ENCODE results near the gene MMEL1.

The MMEL1 gene

DNA sequence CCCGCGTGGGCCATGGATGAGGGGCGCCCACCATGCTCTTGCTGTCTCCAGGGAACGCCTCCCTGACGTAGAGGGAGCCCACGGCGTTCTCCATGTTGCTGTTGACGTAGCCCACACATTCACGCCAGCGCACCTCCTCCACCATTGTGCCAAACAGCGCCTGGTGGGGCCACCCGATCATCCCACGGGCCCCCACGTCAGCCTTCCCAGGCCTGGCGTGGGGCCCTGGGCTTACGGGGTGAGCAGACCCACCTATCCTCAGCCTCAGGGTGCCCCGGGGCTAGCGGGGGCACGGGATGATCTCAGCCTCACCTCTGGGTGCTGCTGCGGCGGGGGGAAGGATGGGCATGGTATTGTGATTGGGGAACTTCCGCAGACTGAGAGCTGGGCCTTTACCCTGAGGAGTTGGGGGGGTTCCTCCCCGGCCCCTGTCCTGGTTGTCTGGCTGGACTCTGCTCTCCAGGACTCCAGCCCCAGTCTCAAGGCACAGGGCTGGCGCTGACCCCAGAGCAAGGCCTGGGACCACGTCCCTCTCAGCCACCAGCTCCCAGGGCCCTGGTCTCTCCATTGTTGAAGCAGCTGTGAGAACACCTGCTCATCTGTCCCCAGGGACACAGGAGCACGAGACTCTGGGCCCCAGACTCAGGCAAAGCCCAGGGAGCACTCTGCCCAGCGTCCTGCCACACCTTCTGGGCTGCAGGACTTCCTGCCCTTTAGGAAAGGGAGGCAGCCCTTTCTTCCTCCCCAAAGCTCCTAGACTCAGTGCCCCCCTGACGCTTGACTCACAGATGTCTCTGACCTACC is 36.1 kb downstream of the MMEL1 start:
- TF ChIP-seq, protein P1, sequence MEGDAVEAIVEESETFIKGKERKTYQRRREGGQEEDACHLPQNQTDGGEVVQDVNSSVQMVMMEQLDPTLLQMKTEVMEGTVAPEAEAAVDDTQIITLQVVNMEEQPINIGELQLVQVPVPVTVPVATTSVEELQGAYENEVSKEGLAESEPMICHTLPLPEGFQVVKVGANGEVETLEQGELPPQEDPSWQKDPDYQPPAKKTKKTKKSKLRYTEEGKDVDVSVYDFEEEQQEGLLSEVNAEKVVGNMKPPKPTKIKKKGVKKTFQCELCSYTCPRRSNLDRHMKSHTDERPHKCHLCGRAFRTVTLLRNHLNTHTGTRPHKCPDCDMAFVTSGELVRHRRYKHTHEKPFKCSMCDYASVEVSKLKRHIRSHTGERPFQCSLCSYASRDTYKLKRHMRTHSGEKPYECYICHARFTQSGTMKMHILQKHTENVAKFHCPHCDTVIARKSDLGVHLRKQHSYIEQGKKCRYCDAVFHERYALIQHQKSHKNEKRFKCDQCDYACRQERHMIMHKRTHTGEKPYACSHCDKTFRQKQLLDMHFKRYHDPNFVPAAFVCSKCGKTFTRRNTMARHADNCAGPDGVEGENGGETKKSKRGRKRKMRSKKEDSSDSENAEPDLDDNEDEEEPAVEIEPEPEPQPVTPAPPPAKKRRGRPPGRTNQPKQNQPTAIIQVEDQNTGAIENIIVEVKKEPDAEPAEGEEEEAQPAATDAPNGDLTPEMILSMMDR (IDR thresholded peaks at IDR 0.05; ENCODE audit: low read depth, low read length, missing control alignments), result no peak
- no peak for DNase-seq (ENCODE audit: extremely low read depth, low read depth)
- H3K4me3 ChIP-seq (replicated peaks; ENCODE audit: low read depth, low read length), result no peak overlapping the region

DNA sequence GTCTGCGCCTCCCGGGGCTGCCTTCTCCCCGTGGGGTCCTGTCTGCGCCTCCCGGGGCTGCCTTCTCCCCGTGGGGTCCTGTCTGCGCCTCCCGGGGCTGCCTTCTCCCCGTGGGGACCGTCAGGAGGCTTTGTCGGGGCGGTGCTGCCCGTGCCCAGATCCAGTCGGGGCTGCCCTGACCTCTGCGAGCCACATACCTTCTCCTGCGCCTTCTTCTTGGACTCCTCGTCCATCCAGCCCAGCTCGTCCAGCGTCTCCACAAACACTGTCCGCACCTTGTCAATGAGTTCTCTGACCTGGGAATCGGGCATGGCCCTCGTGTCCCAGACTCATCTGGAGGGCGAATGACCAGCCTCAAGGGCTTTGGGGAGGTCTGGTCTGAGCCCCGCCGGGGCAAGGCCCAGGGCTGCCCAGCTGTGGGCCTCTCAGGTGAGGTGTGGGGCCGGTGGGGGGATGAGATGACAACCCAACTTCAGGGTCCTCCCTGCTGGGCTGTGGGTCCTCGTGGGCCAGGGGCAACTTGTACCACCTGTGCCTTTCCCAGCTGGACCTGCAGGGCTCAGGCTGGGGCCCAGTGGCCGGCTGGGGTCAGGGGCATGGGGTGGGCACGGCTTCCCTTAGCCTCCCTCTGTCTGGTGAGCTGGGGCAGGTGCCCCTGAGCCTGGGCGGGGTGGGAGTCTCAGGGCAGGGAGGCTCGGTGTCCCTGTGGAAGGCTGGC is 36.8 kb downstream of the MMEL1 start:
- TF ChIP-seq, protein P1 (IDR thresholded peaks at IDR 0.05; ENCODE audit: low read depth, low read length, missing control alignments), result no peak
- no peak for DNase-seq (ENCODE audit: extremely low read depth, low read depth)
- no peak overlapping the region for H3K4me3 ChIP-seq (replicated peaks; ENCODE audit: low read depth, low read length)

DNA sequence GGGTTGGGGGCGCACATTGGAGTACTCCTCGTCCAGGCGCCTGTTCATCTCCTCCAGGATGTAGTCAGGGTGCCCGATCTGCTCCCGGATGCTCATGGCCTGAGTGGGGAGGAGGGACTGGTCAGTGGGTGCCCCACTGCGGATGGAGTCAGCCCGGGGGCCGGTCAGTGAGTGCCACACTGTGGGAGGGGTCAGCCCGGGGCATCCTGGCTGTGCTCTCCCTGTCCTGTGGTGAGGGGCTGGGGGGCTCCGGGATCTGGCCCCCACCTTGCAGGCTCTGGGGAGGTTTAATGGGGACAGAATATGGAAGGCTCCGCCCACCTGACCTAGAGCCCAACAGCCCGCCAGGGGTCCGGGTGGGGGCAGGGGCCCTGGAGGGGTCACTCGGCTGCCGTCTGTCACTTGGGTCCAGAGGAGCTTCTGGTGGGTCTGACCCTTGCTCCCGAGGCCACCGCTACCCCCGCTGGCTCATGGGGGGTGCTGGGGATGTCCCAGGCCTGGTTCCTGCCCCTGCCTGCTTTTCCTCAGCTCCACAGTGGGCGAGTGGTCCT is 37.5 kb downstream of the MMEL1 start:
- no peak overlapping the region for H3K4me3 ChIP-seq (replicated peaks; ENCODE audit: low read depth, low read length)
- TF ChIP-seq, protein P1 (IDR thresholded peaks at IDR 0.05; ENCODE audit: low read depth, low read length, missing control alignments), result no peak
- no peak for DNase-seq (ENCODE audit: extremely low read depth, low read depth)

DNA sequence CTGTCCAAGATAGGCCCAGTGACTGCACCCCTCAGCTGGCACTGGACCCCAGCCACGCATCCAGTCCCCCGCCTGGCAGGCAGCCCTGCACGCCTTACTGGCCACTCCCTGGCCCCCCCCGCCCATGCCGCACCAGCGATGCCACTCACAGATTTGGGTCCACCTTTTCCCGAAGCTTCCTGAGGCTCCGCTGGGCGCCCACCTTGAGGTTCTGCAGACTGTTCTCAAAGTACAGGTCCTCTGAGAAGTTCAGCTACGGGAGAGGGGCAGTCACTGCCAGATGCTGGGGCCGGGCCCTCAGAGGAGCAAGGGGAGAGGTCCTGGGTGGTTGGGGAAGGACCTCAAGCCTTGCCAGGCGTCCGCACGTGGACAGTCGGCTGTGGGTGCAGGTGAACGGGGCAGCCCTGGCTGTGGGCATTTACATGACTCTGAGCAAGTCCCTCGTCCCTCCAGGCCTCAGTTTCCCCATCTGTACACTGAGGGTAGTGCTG is 38.1 kb downstream of the MMEL1 start:
- TF ChIP-seq, protein P1 (IDR thresholded peaks at IDR 0.05; ENCODE audit: low read depth, low read length, missing control alignments), result no peak
- H3K4me3 ChIP-seq (replicated peaks; ENCODE audit: low read depth, low read length), result no peak overlapping the region
- no peak for DNase-seq (ENCODE audit: extremely low read depth, low read depth)

DNA sequence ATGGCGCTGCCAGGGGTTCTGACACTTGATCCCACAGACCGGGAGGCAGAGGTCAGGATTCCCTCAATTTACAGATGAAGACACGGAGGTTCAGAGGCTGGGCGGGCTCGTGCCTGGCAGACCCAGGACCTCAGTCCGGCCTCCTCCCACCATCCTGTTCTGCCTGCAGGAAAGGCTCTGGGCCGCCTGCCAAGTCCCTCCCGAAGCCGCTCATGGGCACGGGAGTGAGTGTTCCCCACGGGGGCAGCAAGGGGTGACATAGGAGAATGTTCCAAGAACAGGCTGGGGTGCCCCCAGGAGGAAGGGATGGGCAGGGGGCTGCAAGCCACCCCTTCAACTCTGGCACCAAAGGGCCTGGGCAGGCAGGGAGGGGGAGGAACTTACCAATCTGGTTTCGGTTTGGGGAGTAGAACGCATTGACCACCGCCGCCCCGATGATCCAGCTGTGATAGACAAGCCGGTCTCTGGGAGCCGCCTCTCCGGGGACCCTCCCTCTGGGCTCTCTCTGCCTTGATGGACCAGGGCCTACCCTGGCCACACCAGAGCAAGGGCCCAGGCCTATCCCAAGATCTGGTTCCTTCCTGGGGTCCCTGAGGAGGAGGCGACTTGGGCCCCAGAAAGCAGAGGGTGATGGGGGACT is 38.7 kb downstream of the MMEL1 start:
- no peak for DNase-seq (ENCODE audit: extremely low read depth, low read depth)
- no peak overlapping the region for H3K4me3 ChIP-seq (replicated peaks; ENCODE audit: low read depth, low read length)
- TF ChIP-seq, protein P1 (IDR thresholded peaks at IDR 0.05; ENCODE audit: low read depth, low read length, missing control alignments), result no peak

DNA sequence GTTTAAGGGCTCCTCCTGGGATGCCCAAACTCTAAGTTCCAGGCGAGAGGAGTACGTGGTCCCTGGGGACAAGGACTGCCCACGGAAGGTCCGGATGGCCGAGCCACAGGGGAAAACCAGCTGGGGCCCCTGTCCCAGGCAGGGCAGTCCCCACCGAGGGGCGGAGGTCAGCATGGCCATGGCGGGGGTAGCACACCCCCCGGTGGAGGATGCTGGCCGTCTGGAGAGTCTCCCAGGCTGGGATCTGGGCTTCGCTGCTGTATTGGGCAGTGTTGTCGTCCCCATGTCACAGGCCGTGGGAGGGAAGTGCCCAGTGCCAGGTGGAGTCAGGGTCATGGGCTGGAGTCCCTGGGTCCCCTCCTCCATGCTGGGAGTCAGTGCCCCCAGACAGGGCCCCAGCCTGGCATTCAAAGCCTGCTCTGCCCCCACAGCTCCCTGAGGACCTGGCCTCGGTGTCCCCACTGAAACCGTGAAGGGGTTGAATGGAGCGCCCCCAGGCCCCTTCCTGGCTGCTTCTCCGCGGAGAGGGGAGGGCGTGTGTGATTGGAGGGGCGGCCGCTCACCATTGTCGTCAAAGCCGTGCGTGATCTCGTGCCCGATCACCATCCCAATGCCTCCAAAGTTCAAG is 39.5 kb downstream of the MMEL1 start:
- H3K4me3 ChIP-seq (replicated peaks; ENCODE audit: low read depth, low read length), result no peak overlapping the region
- TF ChIP-seq, protein P1 (IDR thresholded peaks at IDR 0.05; ENCODE audit: low read depth, low read length, missing control alignments), result no peak
- no peak for DNase-seq (ENCODE audit: extremely low read depth, low read depth)
